GM18907 (cell line): ENCODE measurements around the gene TAOK2.
"Not testable (repeated sequence)": the region's sequence is repeated elsewhere in the genome, so short reads cannot be mapped to it uniquely, and the experiment has no call there.

Source experiments
- ATAC-seq: cut with Tn5 transposase; IDR thresholded peaks from one replicate; pipeline ENCODE4 v1.9.1; 2021; ENCODE audit warnings: mild to moderate bottlenecking, moderate library complexity; ENCODE audit not compliant: unreplicated experiment

The TAOK2 gene

DNA sequence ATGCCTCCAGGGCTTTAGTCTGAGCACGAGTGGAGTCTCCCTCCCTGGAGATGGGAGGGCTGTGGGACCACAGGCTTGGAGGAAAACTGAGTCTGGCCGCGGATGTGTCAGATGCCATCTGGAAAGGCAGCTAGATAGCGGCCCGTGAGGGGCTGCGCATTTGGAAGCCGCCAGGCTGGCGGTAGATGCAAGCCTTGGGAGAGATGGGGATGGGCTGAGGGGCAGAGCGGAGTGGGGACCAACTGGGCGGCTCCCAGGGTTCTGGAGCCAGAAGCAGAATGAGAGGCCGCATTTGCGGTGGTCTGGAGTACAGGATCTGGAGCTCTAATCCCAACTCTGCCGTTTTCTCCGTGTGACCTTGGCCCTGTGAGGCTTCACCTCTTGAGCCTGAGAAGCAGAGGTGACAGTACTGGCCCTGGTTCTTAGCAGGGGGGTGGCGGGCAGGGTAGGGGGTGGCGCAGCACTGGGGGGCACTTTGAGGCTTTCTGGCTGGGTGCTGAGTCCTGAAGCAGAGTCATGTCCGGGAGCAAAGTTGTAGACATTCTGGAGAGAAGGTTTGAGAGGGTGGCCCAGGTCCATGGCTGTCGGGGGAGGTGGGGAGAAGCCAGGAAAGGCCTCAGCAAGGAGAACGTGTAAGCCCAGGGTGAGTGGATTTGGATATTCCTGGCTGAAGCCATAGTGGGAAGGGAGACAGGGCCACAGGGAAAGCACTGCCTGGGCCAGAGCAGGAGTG is 29.1 kb downstream of the TAOK2 start:
- no peak for ATAC-seq

GRCh38 chr16:30003670-30004423 is 30.2 kb downstream of the TAOK2 start:
- ATAC-seq, result no peak

DNA sequence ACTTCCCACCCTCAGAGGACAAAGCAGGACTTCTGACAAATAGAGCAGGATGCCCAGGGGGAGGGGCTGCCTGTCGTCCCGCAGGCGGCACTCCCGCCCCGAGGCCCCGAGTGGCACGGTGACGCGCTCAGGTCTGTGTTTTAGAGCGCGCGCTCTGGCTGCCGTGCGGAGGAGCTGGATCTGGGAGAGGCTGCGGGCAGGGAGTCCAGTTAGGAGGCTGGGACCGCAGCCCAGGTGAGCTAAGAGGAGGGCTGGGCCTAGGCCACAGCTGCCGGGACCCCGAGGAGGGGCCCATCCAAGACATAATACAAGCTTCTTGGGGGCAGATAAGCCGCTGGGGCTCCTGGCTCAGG is 30.7 kb downstream of the TAOK2 start:
- no peak for ATAC-seq

DNA sequence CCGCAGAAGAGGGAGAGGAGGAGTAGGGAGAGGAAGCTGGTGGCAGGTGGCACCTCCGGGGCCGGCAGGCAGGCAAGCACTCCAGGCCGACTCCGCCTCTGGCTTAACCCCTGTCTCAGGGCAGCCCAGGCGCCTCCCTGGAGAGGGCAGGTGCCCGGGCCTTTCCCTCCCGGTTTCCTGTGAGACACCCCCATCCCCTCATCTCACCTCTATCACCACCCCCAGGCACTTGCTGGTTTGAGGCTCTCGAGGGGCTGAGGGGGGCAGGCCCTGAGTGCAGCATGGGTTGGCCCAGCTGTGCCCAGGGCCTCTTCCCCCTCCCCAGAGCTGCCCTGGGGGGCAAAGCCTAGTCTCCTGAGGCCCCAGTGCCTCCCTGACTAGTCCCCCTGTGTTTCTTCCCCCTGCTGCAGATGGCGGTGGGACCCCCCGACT is 31.2 kb downstream of the TAOK2 start:
- no peak for ATAC-seq

GRCh38 chr16:30005341-30006094 is 31.9 kb downstream of the TAOK2 start:
- no peak for ATAC-seq

- ATAC-seq, result no peak
Measured at GRCh38 chr16:30006095-30006473, 32.4 kb downstream of the TAOK2 start.

GRCh38 chr16:30006659-30007377 is 33.1 kb downstream of the TAOK2 start:
- ATAC-seq, result no peak

DNA sequence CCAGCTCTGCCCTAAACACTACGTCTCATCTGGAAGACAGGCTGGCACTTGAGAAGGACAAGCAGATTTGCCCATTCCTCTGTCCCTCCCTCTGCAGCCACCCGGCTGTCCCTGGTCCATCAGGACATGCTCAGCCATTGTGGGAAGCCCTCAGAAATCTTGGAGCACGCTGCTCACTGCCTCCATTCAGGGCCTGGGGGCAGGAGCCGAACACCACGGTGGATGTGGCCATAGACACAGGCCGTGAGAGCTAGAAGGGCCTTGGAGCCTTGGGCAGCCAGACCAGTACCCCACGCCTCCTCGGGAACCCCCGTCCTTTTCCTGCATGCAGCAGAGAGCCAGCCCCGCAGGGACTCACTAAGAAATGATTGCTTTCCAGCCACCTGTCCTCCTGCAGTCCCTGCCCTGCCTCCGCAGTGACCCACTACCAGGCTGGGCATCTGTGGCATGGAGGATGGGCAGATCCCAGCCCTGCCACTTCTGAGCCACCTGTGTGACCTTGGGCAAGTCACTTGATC is 33.8 kb downstream of the TAOK2 start:
- no peak for ATAC-seq

DNA sequence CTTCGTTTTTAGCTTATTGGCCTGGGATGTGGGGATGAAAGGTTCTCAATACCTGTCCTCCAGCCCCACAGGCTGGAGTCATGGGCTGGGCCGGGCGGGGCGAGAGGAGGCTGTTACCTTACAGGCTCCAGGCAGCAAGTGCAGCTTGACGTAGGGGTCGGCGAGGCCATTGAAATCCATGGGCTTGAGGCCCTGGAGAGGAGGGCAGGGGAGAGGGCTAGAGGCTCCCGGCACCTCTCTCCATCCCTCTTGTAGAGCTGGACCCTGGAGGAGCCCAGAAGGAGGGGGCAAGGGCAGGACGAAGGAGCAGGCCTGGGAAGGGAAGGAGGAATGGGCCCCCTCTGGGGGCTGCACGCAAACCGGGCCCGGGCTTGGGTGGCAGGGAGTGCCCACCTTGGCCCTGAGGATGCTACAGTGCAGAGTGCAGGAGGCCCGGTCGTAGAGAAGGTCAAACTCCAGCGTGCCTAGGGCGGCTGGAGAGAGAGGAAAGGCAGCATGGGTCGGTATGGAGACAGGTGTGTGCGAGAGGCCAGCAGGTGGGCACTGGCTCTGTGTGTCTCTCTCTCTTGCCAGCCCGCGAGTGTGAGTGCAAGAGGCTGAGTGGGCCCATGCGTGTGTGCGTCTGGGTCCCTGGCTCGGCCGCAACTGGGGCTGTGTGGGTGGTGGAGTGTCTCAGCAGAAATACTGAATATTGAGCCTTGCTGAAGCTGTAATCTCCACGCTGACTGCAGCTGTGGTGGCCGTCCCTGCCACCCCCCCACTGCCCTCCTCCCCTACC is 35.6 kb downstream of the TAOK2 start:
- no peak for ATAC-seq

- ATAC-seq, result no peak
Measured at GRCh38 chr16:30009990-30010843, 36.5 kb downstream of the TAOK2 start.

- no peak for ATAC-seq
Measured at GRCh38 chr16:30010844-30011713, 37.4 kb downstream of the TAOK2 start, which contains the start of gene DOC2A. TSS of gene DOC2A (minus strand) at chr16:30011027. CDS start at chr16:30010222, 805 bp downstream.

GRCh38 chr16:30011714-30012504 is 38.2 kb downstream of the TAOK2 start:
- no peak for ATAC-seq

GRCh38 chr16:30012598-30012997 is 38.9 kb downstream of the TAOK2 start:
- ATAC-seq, result not testable (repeated sequence)

GRCh38 chr16:30015450-30015849 is 41.8 kb downstream of the TAOK2 start:
- not testable (repeated sequence) for ATAC-seq

DNA sequence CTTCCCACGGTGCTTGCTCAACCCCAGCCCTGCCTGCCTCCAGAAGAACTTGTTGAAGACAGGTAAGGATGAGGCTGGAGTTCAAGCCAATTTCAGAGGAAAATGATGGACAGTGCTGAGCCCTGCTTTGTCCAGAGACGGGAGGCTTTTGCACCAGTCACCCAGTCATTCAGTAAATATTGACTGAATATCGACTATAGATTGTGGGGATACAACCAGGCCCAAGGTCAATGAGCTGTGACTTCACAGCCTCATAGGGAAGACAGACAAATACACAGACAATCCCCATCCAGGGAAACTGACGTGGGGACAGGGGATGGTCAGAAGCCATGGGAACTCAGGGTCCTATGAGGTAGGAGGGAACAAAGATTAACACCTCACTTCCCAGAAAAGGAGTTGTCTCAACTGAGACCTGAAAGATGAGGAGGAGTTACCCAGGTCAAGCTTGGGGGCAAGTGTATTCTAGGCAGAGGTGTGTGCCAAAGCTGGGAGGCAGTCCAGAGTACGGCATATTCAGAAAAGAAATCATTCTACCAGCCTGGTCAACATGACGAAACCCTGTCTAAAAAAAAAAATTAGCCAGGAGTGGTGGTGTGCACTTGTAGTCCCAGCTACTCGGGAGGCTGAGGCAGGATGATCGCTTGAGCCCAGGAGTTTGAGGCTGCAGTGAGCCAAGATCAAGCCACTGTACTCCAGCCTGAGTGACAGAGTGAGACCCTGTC is 43.0 kb downstream of the TAOK2 start:
- ATAC-seq, result no peak

DNA sequence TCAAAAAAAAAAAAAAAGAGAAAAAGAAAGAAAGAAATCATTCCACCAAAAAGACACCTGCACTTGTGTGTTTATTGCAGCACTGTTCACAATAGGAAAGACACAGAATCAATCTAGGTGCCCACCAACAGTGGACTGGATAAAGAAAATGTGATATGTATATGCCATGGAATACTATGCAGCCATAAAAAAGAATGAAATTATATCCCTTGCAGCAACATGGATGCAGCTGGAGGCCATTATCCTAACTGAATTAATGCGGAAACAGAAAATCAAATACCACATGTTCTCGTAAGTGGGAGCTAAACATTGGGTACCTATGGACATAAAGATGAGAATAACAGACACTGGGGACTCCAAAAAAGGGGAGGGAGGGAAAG is 43.6 kb downstream of the TAOK2 start:
- no peak for ATAC-seq

DNA sequence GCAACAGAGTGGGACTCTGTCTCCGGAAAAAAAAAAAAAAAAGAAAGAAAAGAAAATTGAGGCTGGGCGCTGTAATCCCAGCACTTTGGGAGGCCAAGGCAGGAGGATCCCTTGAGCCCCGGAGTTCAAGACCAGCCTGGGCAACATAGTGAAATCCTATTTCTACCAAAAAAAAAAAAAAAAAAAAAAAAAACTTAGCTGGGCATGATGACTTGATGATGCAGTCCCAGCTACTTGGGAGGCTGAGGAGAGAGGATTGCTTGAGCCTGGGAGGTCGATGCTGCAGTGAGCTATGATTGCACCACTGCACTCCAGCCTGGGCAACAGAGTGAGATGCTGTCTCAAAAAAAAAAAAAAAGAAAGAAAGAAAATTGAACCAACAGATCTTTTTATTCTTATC is 44.3 kb downstream of the TAOK2 start:
- not testable (repeated sequence) for ATAC-seq
